H1 (cell line): ENCODE measurements around the gene EIF4E. TPM values are rescaled to one million over a fixed set of nuclear protein-coding genes. Genes with fewer than 3 reads are reported as not detected.

Source experiments
- CTCF ChIA-PET: fragments of 300-600 bp; sonication (Branson Sonifier 250); formaldehyde crosslinking; loops from one replicate; lab custom pipeline; 2021; ENCODE audit not compliant: partially characterized antibody; lab: Charles Lee
- POLR2A ChIA-PET: fragments of 300-600 bp; sonication (Branson Sonifier 250); formaldehyde crosslinking; loops from one replicate; lab custom pipeline; 2021; ENCODE audit warnings: inconsistent platforms; ENCODE audit not compliant: partially characterized antibody; lab: Charles Lee
- DNase-seq, 2 experiments: peaks; one replicate each; pipeline versions ENCODE4 v3.0.0 to v3.0.0-alpha.2; 2010 to 2022; ENCODE audit warnings: low spot score in 2 of 2, low read depth in 1 of 2, mixed read lengths in 1 of 2
- FAIRE-seq: peaks from 2 replicates; lab custom pipeline; 2011; peaks lifted over from hg19 to GRCh38; lab: Jason Lieb, UNC
- H2AFZ ChIP-seq: 2 replicates; pipeline ENCODE4 v1.8.1; 2012; ENCODE audit warnings: low read length, inconsistent platforms
- H2AK5ac ChIP-seq: 2 replicates; pipeline ENCODE4 v1.6.1; 2013; ENCODE audit warnings: low read depth, low read length
- H2BK120ac ChIP-seq: replicated peaks from 2 replicates; pipeline ENCODE3; 2013; ENCODE audit warnings: low read depth, low read length, inconsistent platforms
- H2BK12ac ChIP-seq: 2 replicates; pipeline ENCODE4 v1.6.1; 2013; ENCODE audit warnings: low read depth, low read length
- H2BK15ac ChIP-seq: 2 replicates; pipeline ENCODE4 v1.6.1; 2013; ENCODE audit warnings: low read length
- H2BK20ac ChIP-seq: 2 replicates; pipeline ENCODE4 v1.6.1; 2013; ENCODE audit warnings: low read length
- H2BK5ac ChIP-seq: 2 replicates; pipeline ENCODE4 v1.6.1; 2013; ENCODE audit warnings: low read depth, low read length
- H3K14ac ChIP-seq: 2 replicates; pipeline ENCODE4 v1.6.1; 2013; ENCODE audit warnings: inconsistent platforms; ENCODE audit not compliant: insufficient read length
- H3K18ac ChIP-seq: 2 replicates; pipeline ENCODE4 v1.6.1; 2013; ENCODE audit warnings: low read length; ENCODE audit errors: extremely low read depth
- H3K23ac ChIP-seq: 2 replicates; pipeline ENCODE4 v1.6.1; 2013; ENCODE audit warnings: inconsistent platforms; ENCODE audit not compliant: insufficient read length
- H3K23me2 ChIP-seq: 2 replicates; pipeline ENCODE4 v1.6.1; 2013; ENCODE audit warnings: low read depth, low read length
- H3K27ac ChIP-seq: 2 replicates; pipeline ENCODE4 v1.6.1; 2011; ENCODE audit warnings: low read depth, low read length, inconsistent platforms
- H3K27me3 ChIP-seq, 4 experiments: replicated peaks in 1 of 4; 1 replicate in 1 of 4; 2 replicates in 3 of 4; pipeline versions ENCODE4 v1.6.1 to v1.8.1; 2011 to 2013; ENCODE audit warnings: low read length in 3 of 4, mild to moderate bottlenecking in 3 of 4, inconsistent platforms in 2 of 4, mixed read lengths in 2 of 4, moderate library complexity in 1 of 4; ENCODE audit not compliant: control insufficient read depth in 3 of 4, insufficient read depth in 3 of 4; ENCODE audit errors: extremely low read depth in 1 of 4
- H3K36me3 ChIP-seq, 4 experiments: 2 replicates each; pipeline versions ENCODE4 v1.6.1 to v1.8.1; 2011 to 2013; ENCODE audit warnings: mild to moderate bottlenecking in 4 of 4, low read length in 3 of 4, moderate library complexity in 2 of 4, control low read depth in 1 of 4, inconsistent platforms in 1 of 4; ENCODE audit not compliant: insufficient read depth in 4 of 4, control insufficient read depth in 2 of 4
- H3K4ac ChIP-seq: replicated peaks from 2 replicates; pipeline ENCODE3; 2013; ENCODE audit warnings: low read length, low read depth, mixed read lengths, inconsistent platforms; ENCODE audit not compliant: insufficient read length
- H3K4me1 ChIP-seq, 4 experiments: replicated peaks in 1 of 4; 1 replicate in 1 of 4; 2 replicates in 3 of 4; pipeline versions ENCODE4 v1.6.1 to v1.8.1; 2011 to 2013; ENCODE audit warnings: low read length in 3 of 4, inconsistent platforms in 2 of 4, mixed read lengths in 1 of 4; ENCODE audit not compliant: insufficient read depth in 4 of 4, control insufficient read depth in 3 of 4
- H3K4me2 ChIP-seq, 2 experiments: 2 replicates each; pipeline versions ENCODE4 v1.6.1 to v1.8.1; 2011 to 2013; ENCODE audit warnings: low read depth in 2 of 2, low read length in 2 of 2, control low read depth in 1 of 2, inconsistent platforms in 1 of 2, mild to moderate bottlenecking in 1 of 2; ENCODE audit not compliant: insufficient read depth in 1 of 2
- H3K4me3 ChIP-seq, 4 experiments: fragments of 200-600, 300-600 bp in 1 of 4; sonication (generic), shearing (Covaris generic), sonication (Bioruptor Twin) in 1 of 4; 2 replicates each; pipeline versions ENCODE4 v1.5.1 to v1.8.1; 2011 to 2016; ENCODE audit warnings: low read length in 4 of 4, low read depth in 3 of 4, control low read depth in 2 of 4, inconsistent platforms in 2 of 4, mild to moderate bottlenecking in 2 of 4, mixed read lengths in 1 of 4, moderate library complexity in 1 of 4; ENCODE audit not compliant: insufficient read depth in 2 of 4; ENCODE audit errors: extremely low read depth in 1 of 4
- H3K56ac ChIP-seq: replicated peaks from 2 replicates; pipeline ENCODE3; 2013; ENCODE audit warnings: low read depth, mild to moderate bottlenecking, mixed read lengths, low read length, inconsistent platforms; ENCODE audit not compliant: insufficient read length
- H3K79me1 ChIP-seq: 2 replicates; pipeline ENCODE4 v1.6.1; 2013; ENCODE audit warnings: low read depth, low read length, control low read depth
- H3K79me2 ChIP-seq, 2 experiments: 2 replicates each; pipeline versions ENCODE4 v1.6.1 to v1.8.1; 2012 to 2013; ENCODE audit warnings: low read length in 2 of 2, mild to moderate bottlenecking in 2 of 2, inconsistent platforms in 1 of 2; ENCODE audit not compliant: insufficient read depth in 2 of 2, control insufficient read depth in 1 of 2
- H3K9ac ChIP-seq, 4 experiments: replicated peaks in 1 of 4; 1 replicate in 1 of 4; 2 replicates in 3 of 4; pipeline versions ENCODE4 v1.6.1 to v1.8.1; 2011 to 2013; ENCODE audit warnings: low read depth in 3 of 4, low read length in 3 of 4, control low read depth in 2 of 4, mild to moderate bottlenecking in 2 of 4, moderate library complexity in 2 of 4, inconsistent platforms in 1 of 4; ENCODE audit errors: extremely low read depth in 1 of 4
- H3K9me3 ChIP-seq, 2 experiments: 2 replicates each; pipeline versions ENCODE4 v1.6.1 to v1.8.1; 2012 to 2013; ENCODE audit warnings: mild to moderate bottlenecking in 2 of 2, moderate library complexity in 2 of 2, control low read depth in 1 of 2, inconsistent platforms in 1 of 2, low read depth in 1 of 2, low read length in 1 of 2, mixed read lengths in 1 of 2; ENCODE audit not compliant: insufficient read depth in 2 of 2
- H4K20me1 ChIP-seq, 2 experiments: replicated peaks in 1 of 2; 2 replicates each; pipeline versions ENCODE3 to v1.8.1; 2011 to 2013; ENCODE audit warnings: inconsistent platforms in 2 of 2, low read length in 2 of 2, mild to moderate bottlenecking in 1 of 2; ENCODE audit not compliant: insufficient read depth in 2 of 2, control insufficient read depth in 1 of 2
- H4K5ac ChIP-seq: 2 replicates; pipeline ENCODE4 v1.6.1; 2013; ENCODE audit warnings: low read length, low read depth, mixed read lengths, inconsistent platforms; ENCODE audit not compliant: insufficient read length
- H4K8ac ChIP-seq: 2 replicates; pipeline ENCODE4 v1.8.0; 2013; ENCODE audit warnings: mild to moderate bottlenecking, moderate library complexity, low read length, inconsistent platforms; ENCODE audit not compliant: insufficient read depth; ENCODE audit errors: extremely low read depth
- H4K91ac ChIP-seq: replicated peaks from 2 replicates; pipeline ENCODE3; 2013; ENCODE audit warnings: low read length, mixed read lengths, inconsistent platforms; ENCODE audit not compliant: insufficient read length
- BRCA1 ChIP-seq: IDR thresholded peaks from 2 replicates; pipeline ENCODE4 v1.6.1; 2012; ENCODE audit warnings: low read depth, low read length, improper control_type of control experiment
- CBX5 ChIP-seq: fragments of 300-800, 300-1000 bp; sonication (generic); IDR thresholded peaks from 2 replicates; pipeline ENCODE4 v1.7.1; 2016; ENCODE audit warnings: antibody characterized with exemption, low read length, low read depth
- EZH2 ChIP-seq: fragments of 200-600 bp; sonication (generic); IDR thresholded peaks from 2 replicates; pipeline ENCODE4 v1.7.1; 2012; ENCODE audit warnings: low read depth, mild to moderate bottlenecking, moderate library complexity, low read length, inconsistent platforms; ENCODE audit not compliant: severe bottlenecking
- HDAC2 ChIP-seq, 2 experiments: fragments of 300-600 bp in 1 of 2; sonication (generic) in 1 of 2; IDR thresholded peaks; 2 replicates each; pipeline ENCODE4 v1.6.1; 2011 to 2012; ENCODE audit warnings: low read depth in 2 of 2, low read length in 2 of 2, mild to moderate bottlenecking in 2 of 2, moderate library complexity in 2 of 2, borderline replicate concordance in 1 of 2, inconsistent platforms in 1 of 2
- KDM4A ChIP-seq: IDR thresholded peaks from one replicate; pipeline ENCODE4 v1.7.1; 2012; ENCODE audit warnings: low read depth, mild to moderate bottlenecking, moderate library complexity, low read length, inconsistent platforms; ENCODE audit not compliant: severe bottlenecking
- POLR2A ChIP-seq, 2 experiments: IDR thresholded peaks; 1 replicate in 1 of 2; 2 replicates in 1 of 2; pipeline ENCODE4 v1.6.1; 2011; ENCODE audit warnings: low read depth in 2 of 2, low read length in 2 of 2, mild to moderate bottlenecking in 2 of 2; ENCODE audit errors: control extremely low read depth in 1 of 2
- POLR2AphosphoS5 ChIP-seq: IDR thresholded peaks from 2 replicates; pipeline ENCODE4 v1.6.1; 2011; ENCODE audit warnings: low read depth, low read length
- POU5F1 ChIP-seq: IDR thresholded peaks from 2 replicates; pipeline ENCODE4 v1.6.1; 2011; ENCODE audit warnings: low read depth, mild to moderate bottlenecking, low read length, moderate library complexity
- RBBP5 ChIP-seq: IDR thresholded peaks from 2 replicates; pipeline ENCODE4 v1.7.1; 2012; ENCODE audit warnings: low read depth, mild to moderate bottlenecking, inconsistent platforms, low read length, moderate library complexity, borderline replicate concordance
- SP4 ChIP-seq: IDR thresholded peaks from 2 replicates; pipeline ENCODE4 v1.6.1; 2012; ENCODE audit warnings: low read length, inconsistent platforms
- WGBS, 2 experiments: shearing (Covaris generic) in 1 of 2; methylation state at CpG; one replicate each; pipeline versions ENCODE4 v1.1.6 to v1.1.7; 2013 to 2015; ENCODE audit warnings: low lambda C conversion rate in 2 of 2, mixed read lengths in 2 of 2, inconsistent platforms in 1 of 2, low coverage in 1 of 2, missing lambda C conversion rate in 1 of 2; ENCODE audit not compliant: insufficient replicate concordance in 2 of 2, insufficient coverage in 1 of 2, insufficient read length in 1 of 2; ENCODE audit errors: extremely low coverage in 1 of 2, missing lambda C conversion rate in 1 of 2; 5-methylcytosine and 5-hydroxymethylcytosine counted together
- polyA plus RNA-seq, 7 experiments: library from polyadenylated mRNA; depleted of rRNA in 3 of 7; stranded (reverse) in 5 of 7; unstranded in 2 of 7; fragments of >200 nt in 5 of 7; fragments of 200-250 nt in 2 of 7; gene quantifications; 1 replicate in 5 of 7; 2 replicates in 1 of 7; 4 replicates in 1 of 7; pipeline versions ENCODE4 v1.2.1 to v1.2.3, GENCODE V29; 2011 to 2013; ENCODE audit warnings: missing spikeins in 2 of 7, mixed read lengths in 2 of 7
- total RNA-seq: library from RNA; stranded (reverse); fragmentation: NEBNext Ultra II Directional; extraction: Animal tissue kit (Norgen Biotek cat#: 25700); gene quantifications from 2 replicates; pipeline ENCODE4 v1.2.1, GENCODE V29; 2021
- TF ChIP-seq, protein P1 (sequence below): IDR thresholded peaks from 2 replicates; pipeline ENCODE4 v1.6.1; 2011; ENCODE audit warnings: low read length, improper control_type of control experiment

Gene EIF4E
- total and polyA plus RNA-seq, 2 of the 8 experiments (the other 6 are each of a cell fraction or from before 2014, with no cell fraction given): 59.6 to 185 TPM

DNA sequence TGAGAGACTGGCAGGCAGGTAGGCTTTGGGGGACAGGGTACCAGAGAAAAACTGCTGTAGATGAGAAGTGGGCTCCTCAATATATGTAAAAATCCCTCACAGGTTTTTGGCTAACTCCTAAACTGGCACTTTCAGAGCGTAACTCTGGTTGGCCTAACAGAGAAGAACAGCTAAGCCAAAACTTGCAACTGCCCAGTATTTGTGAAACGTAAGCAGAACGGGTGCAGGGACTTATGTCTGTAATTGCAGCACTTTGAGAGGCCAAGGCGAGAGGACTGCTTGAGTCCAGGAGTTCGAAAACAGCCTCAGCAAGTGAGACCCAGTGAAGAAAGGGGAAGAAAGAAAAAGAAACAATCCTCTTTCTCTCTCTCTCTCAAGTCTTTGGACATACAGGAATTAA is 25.0 kb downstream of the EIF4E start:
- Histone ChIP-seq H3K4me3 (no peak overlapping the region), H4K8ac (no peak overlapping the region)
- CTCF ChIA-PET: interaction anchor here (0.9 to 1.0 kb wide), 2 partner anchors 8 to 436 kb away, joined by 3 to 4 read pairs; no protein-coding TSS in a partner anchor

More for the DNA sequence above, 25.0 kb downstream of the EIF4E start:
- Histone ChIP-seq H3K9ac (no peak overlapping the region), H3K23me2 (no peaks in the 10 kb centered on the region), H3K27me3 (no peaks in the 10 kb centered on the region), H3K56ac (no peak overlapping the region), H3K23ac (no peak overlapping the region), H2AFZ (no peak overlapping the region), H4K20me1 (peaks cover 21 to 26% of the 10 kb centered on the region in 2 experiments), H3K36me3 (peaks cover 3 to 23% (median 15%) of the 10 kb centered on the region in 4 experiments; a peak in 6 of 8 replicates), H2BK15ac (no peak overlapping the region), H4K5ac (no peak overlapping the region), H3K4me1 (peaks cover 0 to 3% (median under 1%) of the 10 kb centered on the region in 4 experiments; a peak in 2 of 7 replicates), H3K27ac (no peak overlapping the region), H2BK120ac (no peak overlapping the region), H3K4me2 (no peak overlapping the region), H2BK20ac (no peak overlapping the region), H4K91ac (no peak overlapping the region), H2AK5ac (no peak overlapping the region), H2BK12ac (no peak overlapping the region), H3K79me2 (peaks cover 32 to 99% of the 10 kb centered on the region in 2 experiments), H3K14ac (no peak overlapping the region), H3K9me3 (no peaks in the 10 kb centered on the region), H2BK5ac (no peak overlapping the region)
- DNase-seq (no peak), FAIRE-seq (no peak)
- POLR2A ChIA-PET: interaction anchor here (1.1 to 1.4 kb wide), 2 partner anchors 13 to 24 kb away, joined by 5 read pairs; no protein-coding TSS in a partner anchor
- TF ChIP-seq SP4 (no peak), POLR2A (IDR thresholded peaks at IDR 0.05; ENCODE audit: control extremely low read depth in 1 of 2, low read depth in 2 of 2, low read length in 2 of 2) (no peak), RBBP5 (no peak), POU5F1 (no peak), BRCA1 (no peak), EZH2 (no peak), HDAC2 (IDR thresholded peaks at IDR 0.05; ENCODE audit: borderline replicate concordance in 1 of 2, low read depth in 2 of 2, low read length in 2 of 2) (no peak), POLR2AphosphoS5 (no peak), KDM4A (no peak), CBX5 (no peak)
- TF ChIP-seq, protein P1, sequence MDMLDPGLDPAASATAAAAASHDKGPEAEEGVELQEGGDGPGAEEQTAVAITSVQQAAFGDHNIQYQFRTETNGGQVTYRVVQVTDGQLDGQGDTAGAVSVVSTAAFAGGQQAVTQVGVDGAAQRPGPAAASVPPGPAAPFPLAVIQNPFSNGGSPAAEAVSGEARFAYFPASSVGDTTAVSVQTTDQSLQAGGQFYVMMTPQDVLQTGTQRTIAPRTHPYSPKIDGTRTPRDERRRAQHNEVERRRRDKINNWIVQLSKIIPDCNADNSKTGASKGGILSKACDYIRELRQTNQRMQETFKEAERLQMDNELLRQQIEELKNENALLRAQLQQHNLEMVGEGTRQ: no peak
- TF ChIP-seq, all 59 proteins: peak for 0
- Histone ChIP-seq H3K4ac (no peak overlapping the region), H3K18ac (no peak overlapping the region), H3K79me1 (peaks cover 2% of the 10 kb centered on the region; the same call in 1 of the 2 replicates)
- 91% methylated on average over 5 of the region's 5 CpGs; no CpG with 5 or more reads in 1 of the 2 experiments for WGBS, 2 experiments
